ENCODE data around the gene MYO15A.
A peak's percentile ranks its signal among the peaks of the same experiment; 100 is the strongest.

The MYO15A gene

DNA sequence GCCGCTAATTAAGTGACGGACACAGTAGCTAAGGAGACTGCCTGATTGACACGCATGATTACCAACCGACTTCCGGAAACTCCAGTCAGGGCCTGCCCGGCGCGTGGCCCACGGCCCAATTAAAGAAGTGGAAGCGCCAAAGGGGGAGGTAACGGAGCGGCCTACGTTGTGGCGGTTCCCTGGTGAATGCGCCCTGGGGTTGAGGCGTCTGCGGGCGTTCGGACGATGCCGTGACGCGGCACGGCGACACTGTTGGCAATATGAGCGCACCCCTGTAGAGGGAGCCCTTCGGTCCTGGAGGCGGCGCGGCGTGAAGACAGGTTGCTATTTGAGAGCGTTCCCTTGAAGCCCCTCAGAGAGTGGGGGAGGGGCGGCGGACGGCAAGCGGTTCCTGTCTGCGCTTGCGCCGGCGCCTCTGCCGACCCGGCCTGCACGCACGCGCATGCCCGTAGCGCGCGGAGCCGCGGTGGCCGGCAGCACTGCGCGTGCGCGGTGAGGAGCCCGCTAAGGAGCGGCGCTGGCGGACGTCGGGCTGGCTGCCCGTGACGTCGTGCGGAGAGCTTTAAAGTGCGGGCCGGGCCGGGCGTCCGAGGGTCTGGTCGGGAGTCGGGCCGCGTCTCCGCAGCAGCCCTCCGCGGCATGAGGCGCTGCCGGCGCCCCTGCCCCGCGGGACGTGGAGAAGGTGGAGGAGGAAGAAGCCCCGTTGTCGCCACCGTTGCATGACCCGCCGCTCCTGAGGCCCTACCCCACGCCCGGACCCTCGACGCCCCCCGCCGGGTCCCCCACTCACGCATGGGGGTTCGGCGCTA lies 75.0 kb downstream of the MYO15A start, which contains the start of gene ALKBH5:
Gene ALKBH5 (plus strand): TSS at position 495 of the 809 bp plus-strand sequence. CDS start 416 bp downstream, outside the sequence.
- DNase-seq (ENCODE audit: low read depth, low spot score), result peak; percentile 97

DNA sequence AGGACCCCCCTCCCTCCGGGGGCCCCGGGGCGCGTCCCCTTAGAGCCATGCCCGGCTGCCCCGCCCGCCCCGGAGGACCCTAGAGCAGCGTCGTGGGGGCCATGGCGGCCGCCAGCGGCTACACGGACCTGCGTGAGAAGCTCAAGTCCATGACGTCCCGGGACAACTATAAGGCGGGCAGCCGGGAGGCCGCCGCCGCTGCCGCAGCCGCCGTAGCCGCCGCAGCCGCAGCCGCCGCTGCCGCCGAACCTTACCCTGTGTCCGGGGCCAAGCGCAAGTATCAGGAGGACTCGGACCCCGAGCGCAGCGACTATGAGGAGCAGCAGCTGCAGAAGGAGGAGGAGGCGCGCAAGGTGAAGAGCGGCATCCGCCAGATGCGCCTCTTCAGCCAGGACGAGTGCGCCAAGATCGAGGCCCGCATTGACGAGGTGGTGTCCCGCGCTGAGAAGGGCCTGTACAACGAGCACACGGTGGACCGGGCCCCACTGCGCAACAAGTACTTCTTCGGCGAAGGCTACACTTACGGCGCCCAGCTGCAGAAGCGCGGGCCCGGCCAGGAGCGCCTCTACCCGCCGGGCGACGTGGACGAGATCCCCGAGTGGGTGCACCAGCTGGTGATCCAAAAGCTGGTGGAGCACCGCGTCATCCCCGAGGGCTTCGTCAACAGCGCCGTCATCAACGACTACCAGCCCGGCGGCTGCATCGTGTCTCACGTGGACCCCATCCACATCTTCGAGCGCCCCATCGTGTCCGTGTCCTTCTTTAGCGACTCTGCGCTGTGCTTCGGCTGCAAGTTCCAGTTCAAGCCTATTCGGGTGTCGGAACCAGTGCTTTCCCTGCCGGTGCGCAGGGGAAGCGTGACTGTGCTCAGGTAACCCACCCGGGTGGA lies 75.8 kb downstream of the MYO15A start:
- no peak for DNase-seq (ENCODE audit: low read depth, low spot score)

DNA sequence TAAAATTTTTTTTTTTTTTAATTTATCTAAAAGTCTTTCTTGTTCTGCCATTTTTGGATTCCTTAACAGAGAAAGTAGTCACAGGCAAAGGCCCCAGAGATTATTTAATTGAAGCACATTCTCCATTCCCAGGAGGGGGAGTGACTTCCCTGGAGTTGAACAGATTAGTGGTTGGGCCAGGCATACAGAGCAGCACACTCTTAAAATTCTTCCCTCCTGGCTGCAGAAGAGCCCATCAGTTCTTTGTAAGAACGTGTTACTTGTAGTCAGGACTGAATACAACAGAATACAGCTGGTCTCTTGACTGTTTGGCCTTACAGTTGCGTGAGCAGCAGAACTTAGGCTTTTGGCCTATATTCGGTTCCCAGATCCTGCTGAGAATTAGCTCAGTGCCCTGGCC lies 76.8 kb downstream of the MYO15A start:
- no peak for DNase-seq (ENCODE audit: low read depth, low spot score)

DNA sequence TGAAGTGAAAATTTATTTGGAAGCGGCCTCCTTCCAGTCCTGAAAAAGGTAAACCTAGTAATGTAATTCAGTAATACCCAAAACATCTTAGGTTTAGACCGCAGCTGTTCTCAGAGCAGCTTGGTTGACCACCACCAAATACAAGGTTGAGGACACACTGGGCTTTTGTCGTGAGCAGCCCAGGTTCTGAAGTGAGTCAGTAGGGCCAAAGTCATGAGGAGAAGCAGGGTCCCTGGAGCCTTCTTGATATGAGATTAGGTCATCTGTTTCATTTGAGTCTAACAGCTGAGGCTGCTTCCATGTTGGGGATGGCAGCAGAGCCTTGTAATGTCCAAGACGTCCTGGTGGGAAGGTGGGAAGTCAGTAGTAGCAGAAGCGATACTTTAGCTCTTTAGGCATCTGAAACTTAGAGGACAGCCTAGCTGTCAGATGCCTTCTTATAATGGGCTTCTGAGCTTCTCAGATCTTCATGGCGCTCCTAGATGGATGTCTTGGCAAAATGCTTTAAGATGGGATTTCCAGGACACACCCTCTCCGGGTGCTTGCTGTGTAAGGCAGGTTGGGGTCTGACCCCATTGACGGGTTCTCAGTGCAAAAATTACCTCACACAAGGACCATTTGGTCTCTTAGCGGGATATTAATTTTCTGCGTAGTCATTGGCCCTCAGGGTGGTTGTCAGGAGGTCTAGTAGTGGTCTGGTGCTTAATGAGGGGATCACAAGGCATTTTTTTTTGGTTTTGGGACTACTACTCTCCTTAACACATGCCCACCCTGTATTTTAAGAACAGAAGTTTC lies 77.5 kb downstream of the MYO15A start:
- no peak for DNase-seq (ENCODE audit: low read depth, low spot score)

DNA sequence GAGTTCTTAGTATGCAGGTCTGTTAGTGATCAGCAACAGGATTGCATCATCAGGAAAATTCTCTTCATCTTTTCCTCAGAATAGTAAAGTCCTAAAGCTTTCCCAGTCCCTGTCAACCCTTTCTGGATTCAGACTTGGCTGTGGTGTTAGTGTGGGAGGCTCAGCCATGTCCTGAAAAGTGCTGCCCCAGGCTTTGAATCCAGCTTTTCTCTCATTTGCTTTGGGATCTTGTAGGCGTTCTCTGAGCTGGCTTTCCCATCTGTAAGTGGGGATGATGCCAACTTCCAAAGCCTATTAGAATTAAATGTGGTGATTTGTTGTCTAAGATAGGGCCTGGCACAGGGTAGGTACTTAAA lies 78.0 kb downstream of the MYO15A start:
- DNase-seq (ENCODE audit: low read depth, low spot score), result no peak

DNA sequence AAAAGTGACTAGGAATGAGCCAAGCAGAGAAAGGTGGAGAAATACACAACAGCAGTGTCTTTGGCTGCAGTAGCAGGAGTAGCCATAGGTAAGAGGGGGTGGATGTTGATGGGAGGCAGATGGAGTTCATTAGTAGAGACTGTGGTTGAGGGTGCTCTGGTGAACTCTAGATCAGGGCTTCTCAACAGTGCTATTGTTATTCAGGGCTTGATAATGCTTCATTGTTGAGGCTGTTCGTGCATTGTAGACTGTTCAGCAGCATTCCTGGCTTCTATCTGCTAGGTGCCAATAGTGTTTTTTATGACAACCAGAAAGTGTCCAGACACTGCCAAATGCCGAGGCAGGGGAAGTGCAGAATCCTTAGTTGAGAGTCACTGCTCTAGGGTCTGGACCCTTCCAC lies 78.7 kb downstream of the MYO15A start:
- DNase-seq (ENCODE audit: low read depth, low spot score), result no peak

DNA sequence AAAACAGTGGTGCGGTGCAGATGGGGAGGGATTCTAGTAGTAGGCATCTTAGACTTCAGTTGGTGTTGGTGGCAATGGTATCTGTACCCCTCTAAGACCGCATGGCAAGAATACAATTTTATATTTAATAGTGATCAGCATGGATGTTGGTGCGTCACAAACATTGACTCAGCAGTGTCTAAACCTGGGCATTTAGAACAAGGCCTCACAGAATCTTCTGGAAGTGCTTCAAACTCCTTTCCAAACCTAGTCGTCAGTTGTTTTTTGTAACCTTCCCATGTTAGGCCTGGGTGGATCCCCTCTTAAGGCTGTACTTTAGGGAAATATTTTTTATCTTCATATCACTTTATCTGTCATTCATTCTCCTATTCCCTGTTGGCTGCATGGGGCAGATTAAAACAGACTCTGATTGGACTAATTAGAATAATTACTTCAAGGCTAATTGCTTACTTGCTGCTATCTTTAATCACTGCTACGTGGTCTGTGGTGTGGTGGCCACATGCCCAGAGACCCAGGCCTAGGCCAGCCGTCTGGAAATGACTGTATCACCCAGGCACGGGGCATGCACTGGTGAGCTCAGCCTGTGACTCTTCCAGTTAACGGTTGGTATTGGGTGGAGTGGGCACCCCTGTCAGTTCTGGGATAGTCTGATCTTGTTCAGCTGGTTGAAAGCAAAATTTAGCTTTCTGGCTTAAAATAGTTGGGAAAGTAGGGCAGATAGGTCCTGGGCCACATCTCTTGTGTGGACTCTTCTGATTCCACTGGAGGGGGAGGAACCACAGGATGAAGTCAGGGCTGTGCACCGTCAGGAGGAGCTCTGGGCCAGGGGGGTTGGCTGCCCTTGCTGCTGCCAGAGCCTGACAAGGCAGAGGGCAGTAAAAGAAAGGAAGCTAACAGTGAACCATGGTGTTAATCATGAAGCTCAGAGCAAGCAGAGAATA lies 79.5 kb downstream of the MYO15A start:
- DNase-seq (ENCODE audit: low read depth, low spot score), result no peak

DNA sequence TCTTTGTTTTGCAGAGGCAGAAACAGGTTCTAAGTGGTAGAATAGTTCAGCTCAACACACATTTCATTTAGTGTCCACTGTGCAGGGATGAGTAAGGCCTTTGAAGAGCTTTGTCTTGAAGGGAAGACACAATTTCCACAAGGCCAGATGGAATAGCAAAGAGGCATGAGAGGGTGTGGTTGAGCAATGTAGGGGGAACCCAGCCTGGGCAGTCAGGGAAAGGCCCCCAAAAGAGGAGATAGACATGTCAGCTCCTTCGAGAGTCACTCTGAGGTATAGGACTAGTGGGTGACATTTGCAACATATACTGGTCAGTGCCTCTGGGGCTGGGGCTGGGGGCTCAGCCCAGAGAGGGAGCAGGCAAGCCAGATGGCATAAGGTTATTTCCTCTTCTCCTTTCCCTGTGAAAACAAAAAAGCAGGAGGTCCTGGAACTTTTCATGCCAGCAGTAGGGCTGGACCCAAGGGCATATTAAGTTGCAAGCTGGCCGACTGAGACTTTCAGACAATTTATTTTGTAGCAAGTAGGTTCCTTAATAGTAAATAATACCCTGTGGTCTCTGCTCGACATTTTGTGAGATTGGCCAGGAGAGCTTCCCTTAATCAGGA lies 82.2 kb downstream of the MYO15A start:
- no peak for DNase-seq (ENCODE audit: low read depth, low spot score)

DNA sequence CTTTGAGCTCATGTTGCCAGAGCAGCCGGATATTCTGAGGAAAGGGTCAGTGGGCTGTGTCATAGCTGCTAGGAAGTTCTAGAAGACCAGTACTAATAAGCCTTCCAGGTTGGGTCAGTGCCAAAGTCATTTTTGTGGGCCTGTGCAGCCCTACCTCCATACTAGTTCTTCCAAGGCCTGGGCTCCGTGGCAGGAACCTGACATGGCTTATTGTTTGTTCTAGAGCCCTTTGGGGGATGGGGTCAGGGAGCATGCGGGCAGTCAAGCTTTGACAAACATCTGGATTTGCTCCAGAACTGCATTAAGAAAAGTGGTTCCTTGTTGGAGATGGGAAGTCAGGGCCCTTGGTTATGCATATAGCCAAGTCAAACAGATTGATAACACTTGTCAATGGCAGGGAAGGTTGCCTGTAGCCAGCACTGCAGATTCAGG lies 82.7 kb downstream of the MYO15A start:
- no peak for DNase-seq (ENCODE audit: low read depth, low spot score)

DNA sequence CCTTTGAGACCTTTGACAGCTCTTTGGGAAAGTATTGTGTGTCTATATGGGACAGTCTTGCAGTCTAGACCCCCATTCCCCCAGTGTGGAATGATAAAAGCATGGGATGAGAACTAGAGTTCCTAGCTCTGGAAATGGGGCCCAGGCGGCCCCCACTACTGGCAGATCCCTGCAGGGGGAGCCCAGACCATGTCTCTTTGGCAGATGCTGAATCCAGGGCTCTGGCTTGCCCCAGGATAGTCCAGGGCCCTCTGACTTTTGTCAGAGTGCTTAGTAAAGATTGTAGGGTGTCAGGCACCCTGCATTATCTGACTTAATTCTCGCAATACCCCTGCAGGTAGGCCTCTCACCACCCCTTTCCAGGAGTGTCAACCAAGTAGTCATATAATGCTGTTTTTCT lies 83.4 kb downstream of the MYO15A start:
- DNase-seq (ENCODE audit: low read depth, low spot score), result no peak

DNA sequence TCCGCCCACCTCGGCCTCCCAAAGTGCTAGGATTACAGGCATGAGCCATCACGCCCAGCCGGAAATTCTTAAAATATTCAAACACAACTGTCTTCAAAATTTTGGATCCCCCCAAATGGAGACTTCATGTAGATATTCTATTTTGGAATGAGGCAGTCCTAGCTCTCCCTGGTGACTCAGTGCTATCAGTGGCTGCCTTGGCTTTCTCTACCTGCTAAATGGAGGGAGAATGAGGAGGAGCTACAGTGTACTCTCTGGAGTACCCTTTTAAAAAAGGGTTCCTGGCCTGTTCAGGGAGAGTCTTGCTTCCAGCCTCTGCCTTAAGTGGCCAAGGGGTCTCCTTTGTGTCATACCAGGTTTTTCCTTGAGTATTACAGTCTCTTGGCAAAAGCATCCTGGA lies 85.8 kb downstream of the MYO15A start:
- no peak for DNase-seq (ENCODE audit: low read depth, low spot score)

DNA sequence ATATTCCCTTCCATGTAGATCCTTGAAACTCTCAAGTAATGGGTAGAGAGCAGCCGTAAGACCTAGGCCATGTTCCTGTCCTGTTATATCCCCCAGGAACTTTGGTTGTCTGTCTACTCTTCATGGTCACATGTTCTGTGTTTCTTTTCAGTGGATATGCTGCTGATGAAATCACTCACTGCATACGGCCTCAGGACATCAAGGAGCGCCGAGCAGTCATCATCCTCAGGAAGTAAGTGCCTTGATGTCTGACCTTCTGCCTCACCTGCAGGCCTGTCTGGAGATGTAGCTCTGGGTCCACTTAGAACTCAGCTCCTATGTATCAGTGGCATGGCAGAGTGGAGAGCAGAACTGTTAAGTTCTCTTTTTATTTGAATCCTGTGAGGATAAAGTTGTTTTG lies 86.2 kb downstream of the MYO15A start:
- no peak for DNase-seq (ENCODE audit: low read depth, low spot score)

DNA sequence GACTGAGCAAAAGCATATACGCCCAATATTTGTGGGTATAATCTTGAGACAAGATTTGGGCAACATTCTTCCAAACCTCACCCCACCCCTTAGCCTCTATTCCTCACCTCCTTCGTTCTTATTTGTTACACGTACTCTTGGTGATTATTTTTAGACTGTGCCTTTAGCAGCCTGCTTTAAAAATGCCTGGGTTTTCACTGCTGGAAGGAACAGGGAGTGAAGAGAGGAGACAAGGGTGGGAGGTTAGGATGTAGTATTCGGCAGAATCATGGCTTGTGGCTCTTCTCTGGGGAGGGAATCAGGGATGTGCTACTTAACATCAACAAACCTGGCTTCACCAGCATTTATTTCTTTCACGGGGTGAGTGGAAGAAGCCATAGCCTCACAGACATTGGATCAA lies 86.7 kb downstream of the MYO15A start:
- DNase-seq (ENCODE audit: low read depth, low spot score), result no peak

DNA sequence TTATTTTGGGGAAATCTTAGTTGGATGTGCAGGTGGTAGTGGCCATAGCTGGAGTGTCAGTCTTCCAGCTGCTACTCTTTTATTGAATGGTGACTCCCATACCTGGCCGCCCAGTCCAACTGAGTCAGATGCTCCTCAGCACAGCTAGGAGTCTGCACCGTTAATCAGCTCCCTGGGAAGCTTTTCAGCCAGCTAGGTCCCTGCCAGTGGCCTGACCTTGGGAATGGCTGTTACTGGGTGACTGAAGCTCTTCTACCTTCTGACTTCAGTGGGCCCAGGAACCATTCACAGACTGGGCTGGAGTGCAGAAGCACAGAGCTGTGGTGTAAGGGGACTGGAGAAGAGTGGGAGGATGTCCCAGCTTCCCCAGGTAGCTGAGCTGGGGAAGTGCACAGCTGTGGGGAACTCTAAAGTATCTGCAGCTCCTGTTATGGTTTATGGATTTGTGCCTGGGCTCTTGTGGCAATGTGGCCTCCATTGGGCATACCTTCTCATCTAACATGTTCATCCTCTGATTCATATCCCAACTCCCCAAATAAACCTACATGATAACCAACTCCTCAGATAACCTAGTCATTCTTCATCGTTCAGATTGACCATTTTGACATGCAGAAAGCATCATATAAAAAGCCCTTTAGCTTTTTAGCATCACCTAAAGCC lies 89.1 kb downstream of the MYO15A start:
- no peak for DNase-seq (ENCODE audit: low read depth, low spot score)

DNA sequence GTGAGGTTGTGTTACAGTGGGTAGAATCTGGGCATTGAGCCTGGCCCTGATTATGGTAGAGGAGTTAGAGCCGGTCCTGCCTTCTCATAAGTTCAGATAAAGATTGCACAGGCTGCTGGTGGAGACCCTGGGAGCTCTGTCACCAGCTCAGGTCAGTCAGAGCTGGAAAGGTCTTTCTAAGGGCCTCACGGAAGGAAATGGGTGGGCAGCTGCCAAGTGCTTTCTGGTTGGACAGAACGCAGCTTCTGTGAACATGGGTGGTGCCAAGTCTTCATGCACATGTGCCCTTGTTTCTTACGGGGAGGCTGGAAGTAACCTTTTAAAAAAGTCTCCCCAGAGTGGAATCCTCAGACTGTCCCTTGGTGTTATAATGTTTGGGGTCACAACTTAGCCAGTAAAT lies 90.0 kb downstream of the MYO15A start:
- no peak for DNase-seq (ENCODE audit: low read depth, low spot score)

DNA sequence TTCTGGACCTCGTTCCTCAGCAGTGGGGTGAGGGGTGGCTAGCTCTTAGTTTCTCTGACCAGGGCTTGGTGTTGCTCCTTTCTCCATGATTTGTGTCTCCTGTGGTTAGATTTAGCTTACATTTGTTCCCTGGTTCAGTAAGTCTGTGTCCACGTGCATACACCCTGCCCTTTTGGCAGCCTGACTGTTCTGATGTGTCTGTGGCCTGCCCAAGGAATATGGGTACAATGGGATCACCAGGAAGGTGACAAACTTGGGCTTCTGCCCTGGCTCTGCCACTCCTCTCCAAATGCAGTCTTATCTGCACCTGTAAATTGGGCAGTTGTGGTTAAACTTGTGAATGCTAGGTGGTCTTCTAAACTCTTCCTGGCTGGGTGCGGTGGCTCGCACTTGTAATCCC lies 92.6 kb downstream of the MYO15A start:
- no peak for DNase-seq (ENCODE audit: low read depth, low spot score)

DNA sequence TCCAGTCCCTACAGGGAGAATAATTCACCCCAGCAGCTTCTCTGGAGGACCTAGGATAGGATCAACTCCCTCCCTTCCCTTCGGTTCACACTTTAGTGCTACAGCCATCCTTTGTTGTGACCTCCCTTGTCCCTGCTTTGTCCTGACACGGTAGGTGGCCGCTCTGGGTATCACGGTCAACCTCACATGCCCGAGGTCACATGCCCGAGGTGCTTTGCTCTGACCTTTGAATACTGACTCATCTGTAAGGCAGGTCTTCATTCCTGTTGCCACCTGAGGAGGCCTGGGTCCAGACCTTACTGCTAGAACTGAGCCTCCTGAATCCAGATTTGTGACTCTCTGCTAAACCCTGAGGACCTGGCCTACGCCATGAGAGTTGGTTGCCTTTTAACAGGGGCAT lies 94.8 kb downstream of the MYO15A start:
- no peak for DNase-seq (ENCODE audit: low read depth, low spot score)

DNA sequence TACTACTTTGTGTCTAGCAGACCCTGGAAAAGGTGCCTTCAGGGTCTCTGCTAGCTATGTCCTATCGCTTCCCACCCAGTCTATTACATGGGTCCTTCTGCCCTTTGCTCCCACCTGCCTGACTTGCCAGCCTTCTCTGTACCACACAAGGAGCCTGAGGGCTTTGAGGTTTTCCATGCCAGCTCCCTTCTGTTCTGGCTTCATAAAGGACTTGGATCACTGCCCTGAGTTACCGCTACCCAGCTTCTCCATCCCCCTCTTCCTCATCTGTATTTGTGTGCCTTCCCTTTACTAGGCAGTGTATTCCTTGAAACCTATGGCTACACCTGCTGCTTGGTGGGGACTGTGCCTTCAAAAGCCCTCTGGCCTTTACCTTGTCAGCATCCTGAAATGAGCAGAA lies 97.3 kb downstream of the MYO15A start:
- DNase-seq (ENCODE audit: low read depth, low spot score), result no peak

DNA sequence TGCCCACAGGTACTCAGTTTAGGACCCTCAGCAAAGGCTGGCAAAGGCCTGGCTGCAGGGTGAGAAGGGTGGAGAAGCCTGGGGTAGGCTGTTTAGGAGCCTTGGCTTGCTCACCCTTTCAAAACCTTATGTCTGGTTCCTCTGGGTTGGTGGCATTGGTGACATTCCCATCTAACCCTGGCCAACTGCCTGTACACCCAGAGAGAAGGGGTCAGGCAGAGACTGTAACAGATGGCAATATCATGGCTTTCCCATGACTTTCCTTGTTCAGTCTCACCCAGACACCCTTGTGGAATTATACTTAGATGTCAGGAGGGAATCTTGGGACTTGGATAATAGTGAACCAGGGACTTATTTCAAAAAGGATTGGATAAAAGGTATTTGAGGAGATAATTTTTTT lies 98.4 kb downstream of the MYO15A start:
- DNase-seq (ENCODE audit: low read depth, low spot score), result no peak

DNA sequence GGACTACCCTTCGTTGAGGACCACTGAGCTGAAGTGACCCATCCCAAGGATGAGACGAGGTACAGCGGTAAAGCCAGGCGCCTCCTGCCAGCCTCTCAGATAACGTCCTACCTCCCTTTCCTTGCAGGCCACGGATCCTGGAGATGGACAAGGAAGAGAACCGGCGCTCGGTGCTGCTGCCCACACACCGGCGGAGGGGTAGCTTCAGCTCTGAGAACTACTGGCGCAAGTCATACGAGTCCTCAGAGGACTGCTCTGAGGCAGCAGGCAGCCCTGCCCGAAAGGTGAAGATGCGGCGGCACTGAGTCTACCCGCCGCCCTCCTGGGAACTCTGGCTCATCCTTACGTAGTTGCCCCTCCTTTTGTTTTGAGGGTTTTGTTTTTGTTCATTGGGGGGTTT lies 99.5 kb downstream of the MYO15A start:
- no peak for DNase-seq (ENCODE audit: low read depth, low spot score)

Measured in brain pericyte (primary cell).